ENCODE measurements around the gene PLIN4.

GRCh38 chr19:4503132-4503824, 15.0 kb downstream of the PLIN4 start:
- no peak for TF ChIP-seq POLR2A (IDR thresholded peaks at IDR 0.05; ENCODE audit: extremely low read depth, insufficient read length)
- TF ChIP-seq CTCF (IDR thresholded peaks at IDR 0.05; ENCODE audit: low read depth, low read length), result no peak
